NCI-H82 (cell line): ENCODE results near the gene VPS26C.

Experiments
- DNase-seq: peaks from one replicate; lab custom pipeline; 2025; lab: John Stamatoyannopoulos, UW

Gene VPS26C

DNA sequence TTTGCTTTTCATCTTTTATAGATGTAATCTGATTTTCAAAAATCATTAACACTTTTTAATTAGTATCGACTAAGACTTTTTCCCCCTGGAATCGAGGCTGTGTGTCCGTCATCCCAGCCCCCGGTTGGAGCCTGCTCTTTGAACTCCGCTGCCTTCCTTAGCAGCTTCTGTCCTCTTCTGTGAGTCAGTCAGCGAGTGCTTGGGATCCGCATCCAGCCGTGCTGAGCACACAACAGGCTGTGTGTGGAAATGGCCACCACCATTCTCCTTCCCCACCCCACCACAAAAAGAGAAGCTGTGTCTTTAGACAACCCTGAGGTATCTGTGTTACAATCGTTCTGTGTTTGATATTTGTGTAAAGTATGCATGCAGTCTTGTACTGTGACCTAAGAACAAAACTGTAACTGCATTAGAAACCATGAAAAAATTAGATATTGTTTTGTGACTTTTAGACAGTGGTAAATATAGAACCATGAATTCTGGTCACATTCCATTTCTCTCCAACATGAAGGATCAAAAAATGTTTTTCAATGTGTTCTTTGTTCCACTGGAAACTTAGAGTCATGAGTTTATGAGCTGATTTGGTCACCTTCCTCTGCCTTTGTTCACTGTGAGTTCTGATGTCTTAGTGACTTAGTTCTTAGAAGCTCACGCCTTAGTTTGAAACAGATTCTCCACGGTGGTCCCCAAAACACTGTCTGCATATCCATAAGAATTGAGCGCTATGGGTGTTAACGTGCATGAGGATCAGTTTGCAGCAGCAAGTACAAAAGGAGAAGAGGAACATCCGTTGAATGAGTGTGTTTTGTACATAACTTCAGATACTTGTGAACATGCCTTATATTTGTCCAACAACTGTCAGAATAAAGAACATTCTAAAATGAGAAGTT, 64.7 kb downstream of the VPS26C start:
- no peak for DNase-seq

DNA sequence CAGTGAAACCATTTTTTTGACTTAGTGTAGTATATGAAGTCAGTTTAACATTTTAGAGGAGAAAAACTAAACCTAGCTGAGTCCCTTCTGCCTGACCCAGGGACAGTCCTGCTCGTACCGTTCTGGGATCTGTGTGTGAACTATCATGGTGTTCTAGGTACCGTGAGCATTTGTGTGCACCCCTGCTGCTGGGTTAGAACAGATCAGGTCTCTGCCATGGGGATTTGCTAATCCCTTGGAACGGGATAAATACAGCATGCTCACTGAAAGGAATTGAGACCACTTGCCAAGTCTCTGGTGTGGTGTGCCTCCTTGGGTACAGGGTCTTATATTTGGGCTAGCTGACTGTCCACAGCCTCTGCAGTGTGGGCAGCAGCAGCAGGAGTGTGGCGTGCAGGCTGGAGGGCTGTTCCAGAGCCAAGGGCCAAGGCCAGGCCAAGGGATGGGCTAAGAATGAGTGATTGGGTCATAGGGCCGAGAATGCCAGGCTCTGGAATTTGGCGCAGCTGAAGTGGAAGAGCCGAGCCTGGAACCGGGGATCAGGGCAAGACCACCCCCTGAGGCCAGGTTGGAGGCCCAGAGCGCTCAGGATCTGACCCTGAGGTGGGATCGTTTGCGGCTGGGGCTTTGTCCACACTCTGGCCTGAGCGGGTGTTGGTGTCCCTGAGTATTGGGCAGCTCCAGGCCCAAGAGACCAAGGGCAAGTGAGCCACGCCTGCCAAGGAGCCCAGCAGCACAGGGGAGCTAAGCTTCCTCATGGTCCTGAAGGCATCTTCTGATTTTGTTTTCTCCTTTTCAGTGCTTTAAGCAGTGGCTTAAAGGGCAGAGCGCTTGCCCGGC, 66.3 kb downstream of the VPS26C start:
- DNase-seq = no peak

DNA sequence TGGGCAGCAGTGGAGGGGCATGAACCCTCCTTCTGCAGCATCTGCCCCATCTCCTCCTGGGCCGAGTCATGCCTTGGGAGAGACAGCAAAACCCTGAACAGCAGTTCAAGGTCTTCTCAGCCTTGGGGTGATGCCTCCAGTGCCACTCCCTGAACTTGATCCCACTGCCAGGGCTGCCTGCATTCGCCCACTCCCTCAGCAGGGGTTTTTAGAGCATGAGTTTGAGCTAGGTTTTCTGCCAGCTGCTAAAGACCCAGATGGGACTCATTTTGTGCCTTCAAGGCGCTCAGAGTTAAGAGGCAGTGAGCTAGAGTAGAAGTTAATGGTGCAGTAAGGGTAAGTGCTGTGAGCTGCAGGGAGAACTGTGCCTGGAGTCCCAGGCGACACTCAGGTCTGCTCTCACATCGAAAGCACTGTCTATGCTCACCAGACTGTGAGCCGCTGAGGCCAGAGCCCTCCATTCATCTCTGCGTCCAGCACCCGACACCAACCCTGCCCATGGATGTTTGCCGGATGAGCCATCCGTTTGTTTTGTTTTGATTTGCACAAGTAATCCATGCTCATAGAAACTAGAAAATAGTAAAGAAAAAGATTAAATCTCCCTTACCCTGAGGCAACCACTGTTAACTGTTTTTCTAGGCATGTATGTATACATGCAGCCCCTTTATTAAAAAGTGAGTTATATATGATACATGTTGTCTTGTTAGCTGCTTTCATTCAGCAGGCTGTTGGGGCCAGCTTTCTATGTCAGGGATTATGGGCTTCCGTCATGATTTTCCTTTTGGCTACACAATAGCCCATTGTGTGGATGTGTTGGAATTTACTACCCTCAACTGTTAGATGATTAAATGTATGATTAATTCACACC, 67.8 kb downstream of the VPS26C start:
- DNase-seq = no peak

DNA sequence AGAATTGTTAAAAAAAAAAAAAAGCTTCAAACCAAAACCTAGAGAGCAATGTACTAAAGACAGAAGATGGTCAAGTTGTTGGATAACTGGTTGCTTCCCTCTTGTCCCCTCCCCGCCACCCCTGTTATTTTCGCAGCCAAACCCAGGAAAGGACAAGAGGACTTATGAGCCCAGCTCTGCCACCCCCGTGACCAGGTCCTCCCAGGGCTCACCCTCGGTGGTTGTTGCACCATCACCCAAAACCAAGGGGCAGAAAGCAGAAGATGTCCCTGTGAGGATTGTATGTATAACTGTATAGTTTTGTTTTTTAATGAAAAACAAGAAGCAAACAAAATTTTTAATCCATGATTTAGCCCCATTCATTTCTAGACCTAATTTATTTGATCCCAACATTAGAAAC, 69.4 kb downstream of the VPS26C start:
- no peak for DNase-seq

DNA sequence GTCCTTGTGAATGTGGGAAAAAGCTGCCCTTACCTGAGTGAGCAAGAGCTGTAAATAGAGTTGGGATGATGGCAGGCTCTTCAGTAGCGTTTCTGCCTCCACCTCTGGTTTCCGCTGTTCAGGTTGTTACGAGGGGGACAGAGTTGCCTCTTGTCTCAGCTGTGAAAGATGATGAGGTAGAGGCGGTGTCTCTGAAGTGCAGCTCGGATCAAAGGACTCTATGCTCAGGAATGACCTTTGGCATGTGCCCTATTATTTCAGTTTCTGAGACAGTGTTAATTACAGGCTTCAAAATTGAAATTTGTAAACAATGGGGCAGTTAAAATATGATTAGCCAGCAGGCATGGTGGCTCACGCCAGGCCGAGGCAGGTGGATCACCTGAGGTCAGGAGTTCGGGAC, 70.3 kb downstream of the VPS26C start:
- DNase-seq = no peak

DNA sequence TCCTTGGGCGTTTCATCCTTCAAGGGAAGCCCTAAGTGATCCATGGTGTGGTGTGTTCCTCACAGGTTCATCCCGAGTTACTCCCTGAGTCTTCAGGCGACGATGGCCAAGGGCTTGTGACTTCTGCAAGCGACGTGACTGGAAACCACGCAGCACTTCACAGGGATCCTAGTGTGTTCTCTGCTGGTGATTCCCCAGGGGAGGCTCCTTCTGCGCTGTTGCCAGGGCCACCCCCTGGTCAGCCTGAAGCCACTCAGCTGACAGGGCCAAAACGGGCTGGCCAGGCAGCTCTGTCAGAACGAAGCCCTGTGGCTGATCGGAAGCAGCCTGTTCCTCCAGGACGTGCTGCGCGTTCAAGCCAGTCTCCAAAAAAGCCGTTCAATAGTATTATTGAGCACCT, 71.5 kb downstream of the VPS26C start:
- DNase-seq = no peak

DNA sequence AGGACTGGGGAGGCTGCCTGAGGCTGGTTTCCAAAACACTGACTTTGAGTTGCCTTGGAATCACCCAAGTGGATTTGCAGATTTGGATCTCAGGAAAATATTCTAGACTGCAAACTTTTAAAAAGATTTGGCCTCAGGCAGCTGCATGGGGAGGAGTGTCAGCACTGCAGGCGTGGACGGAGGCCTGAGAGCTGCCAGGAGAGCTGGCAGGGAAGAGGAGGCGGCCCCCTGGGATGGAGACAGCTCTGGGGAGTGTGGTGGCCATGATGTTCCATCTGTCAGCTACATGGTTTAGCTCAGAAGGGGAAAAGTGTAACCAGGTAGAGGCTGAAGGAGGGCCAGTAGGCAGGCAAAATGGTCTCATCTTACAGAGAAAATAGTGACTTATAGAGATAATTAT, 72.1 kb downstream of the VPS26C start:
- DNase-seq = no peak

DNA sequence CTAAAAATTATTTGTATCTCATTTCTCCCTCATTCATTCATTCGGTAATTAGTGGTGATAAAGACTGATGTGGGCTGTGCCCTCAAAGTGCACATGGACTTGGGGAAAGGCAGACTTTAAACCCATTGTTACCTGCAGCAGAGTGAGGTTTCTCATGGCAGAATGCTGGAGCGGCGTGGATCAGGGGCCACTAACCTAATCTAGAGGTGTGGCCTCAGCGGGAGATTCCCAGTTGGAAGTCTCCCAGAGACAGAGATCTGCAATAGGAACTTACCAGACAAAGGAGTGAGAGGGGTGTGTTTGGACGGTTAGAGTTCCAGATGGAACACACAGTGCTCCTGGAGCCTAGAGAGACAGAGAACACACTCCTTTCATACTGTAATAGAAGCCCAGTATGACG, 73.5 kb downstream of the VPS26C start:
- no peak for DNase-seq

DNA sequence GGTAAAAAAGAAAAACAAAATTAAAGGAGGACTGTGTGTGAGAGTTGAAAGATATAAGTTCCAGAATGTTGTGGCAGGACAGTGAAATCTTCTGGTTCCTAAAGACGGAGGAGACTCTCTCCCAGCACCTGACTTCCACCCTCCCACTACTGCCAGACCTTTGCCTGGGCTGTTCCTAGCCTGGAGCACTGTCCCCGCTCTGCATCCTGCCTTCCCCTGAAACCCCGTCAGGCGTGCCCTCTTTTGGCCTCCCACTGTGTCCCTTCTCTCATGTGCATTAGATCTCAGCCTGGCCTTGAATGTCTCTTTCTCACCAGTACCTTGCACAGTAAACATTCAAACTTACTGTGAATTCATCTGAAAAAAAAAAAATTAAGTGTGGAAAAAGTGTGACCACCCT, 74.1 kb downstream of the VPS26C start:
- DNase-seq = no peak

DNA sequence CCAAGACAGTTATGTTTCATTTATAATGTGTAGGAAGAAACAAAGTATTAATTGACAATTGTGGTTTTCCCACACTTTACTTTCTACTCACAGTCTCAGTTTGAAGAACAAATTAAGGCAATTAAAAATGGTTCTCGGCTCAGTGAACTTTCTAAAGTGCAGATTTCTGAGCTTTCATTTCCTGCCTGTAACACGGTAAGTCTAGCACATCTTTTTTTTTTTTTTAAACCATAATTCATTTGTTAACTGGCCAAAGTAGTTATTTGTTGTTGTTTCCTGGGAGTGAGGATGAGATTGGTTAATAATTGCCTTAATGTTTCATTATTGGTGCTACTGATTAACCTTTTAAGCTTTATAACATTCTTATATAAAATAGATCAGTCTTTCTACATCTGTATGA, 75.1 kb downstream of the VPS26C start:
- DNase-seq = no peak

DNA sequence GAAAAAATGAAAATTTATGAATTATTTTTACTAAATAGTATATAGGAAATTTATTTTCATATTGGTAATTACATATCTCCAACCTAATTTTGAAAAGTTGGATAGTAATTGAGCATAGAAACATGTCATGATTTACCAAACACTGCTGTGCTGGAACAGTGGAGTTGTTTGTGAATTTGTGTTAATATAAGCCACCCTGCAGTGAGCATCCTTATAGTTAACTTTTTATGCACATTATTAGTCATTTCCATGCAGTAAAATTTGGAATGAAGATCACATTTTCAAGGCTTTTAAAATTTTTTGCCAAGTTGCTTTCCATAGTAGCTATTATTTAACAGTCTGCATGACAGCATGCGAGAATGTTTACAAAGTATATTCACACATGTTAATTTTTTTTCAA, 78.3 kb downstream of the VPS26C start:
- no peak for DNase-seq

DNA sequence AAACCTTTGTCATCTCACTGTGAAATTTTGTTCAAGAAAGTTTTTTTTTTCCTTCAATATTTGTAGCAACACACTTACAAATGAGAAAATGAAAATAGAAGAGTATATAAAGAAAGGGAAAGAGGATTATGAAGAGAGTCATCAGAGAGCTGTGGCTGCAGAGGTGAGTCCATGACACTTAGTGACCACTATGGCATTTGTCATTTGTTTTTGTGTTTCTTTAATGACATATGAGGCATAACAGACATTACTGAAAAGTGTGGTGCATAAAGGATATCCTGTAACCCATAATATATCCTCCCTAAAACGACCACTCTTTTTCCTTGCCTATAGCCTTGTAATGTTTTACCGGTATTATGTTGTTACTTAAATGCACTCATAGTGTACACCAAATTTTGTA, 80.2 kb downstream of the VPS26C start:
- DNase-seq = no peak

DNA sequence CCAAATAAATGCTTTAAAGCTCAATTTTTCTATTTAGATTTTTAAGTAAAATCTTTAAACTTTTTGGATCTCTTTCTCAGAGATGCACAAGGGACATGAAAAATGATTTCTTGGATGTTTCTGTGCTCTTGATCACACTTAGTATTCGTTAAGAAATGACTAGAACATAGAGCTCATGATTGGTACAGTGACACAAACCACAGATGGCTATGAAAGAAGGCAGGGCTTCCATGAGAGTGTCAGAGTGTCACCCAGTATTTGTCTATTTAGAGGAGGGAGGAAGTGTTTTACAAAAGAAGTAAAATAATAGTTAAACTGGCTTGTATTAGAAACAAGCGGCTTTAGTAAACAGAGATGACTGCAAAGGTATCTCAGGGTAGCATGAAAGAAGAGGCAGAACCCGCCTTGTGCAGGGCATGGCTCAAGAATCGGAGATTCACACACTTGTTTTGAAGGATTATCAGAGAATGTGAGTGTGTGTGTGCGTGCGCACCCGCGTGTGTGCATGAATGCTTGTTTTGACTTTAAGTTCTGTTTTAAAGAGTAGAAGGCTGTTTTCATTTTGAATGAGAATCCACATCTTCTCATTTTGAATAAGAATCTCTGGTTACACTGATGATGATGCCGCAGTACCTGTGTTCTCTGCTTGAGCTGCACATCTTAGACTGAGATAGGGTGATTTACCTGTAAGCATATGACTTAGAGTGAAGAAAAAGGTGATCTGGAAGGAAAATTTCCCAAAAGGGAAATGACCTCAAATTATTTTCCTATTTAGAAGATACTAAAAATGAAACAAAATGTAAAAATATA, 82.1 kb downstream of the VPS26C start:
- DNase-seq = no peak

DNA sequence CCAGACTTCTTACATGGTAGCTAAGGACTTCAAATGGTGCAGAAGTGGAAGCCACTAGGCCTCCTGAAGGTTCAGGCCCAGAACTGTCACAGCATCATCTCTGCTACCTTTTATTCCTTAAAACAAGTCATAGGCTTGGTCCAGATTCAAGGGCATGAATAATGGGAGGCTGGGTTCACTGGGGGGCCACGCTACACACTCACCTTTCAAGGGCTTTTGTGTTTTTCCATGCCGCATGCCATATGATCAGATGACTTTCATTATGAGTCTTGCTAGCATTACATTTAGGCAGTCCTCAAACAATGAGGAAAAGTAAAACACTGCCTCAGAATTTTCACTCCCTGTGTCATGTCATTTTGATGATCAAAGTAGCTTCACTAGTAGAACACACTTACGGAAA, 83.4 kb downstream of the VPS26C start:
- DNase-seq = no peak

DNA sequence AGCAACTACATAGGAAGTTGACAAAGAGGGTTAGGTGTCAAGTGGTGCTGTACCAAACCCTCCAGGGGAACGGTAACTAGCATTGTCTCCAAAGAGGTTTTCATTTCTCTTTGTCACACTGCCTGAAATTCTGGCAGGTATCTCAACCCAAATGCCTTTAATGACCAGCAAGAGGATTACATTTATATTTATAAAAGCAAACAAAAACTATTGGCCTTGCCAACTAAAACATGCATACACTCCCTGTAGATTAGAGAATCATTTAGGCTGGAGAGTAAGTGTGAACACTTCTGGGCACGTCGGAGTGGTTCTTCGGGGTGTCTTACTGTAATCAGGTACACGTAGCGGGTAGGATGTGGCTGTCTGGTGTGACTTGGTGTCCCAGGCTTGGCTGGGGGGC, 84.9 kb downstream of the VPS26C start:
- no peak for DNase-seq

DNA sequence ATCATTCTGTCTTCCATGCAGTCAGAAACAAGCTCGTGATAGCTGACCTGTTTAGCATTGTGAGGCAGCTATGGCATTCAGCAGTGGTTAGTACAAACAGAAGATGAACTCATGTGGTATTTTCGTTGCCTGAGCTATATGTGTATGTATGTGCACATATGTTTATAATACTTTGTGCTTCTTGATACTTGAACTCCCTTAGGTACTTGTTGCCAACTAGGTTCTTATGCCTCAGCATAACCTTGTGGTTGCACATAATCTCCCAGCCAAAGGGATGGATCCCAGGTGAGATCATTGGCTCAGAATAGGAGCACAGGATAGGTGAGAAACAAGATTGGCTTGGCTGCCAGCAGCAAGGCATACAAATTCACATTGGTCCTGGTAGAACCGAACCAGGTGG, 86.1 kb downstream of the VPS26C start:
- DNase-seq = no peak

DNA sequence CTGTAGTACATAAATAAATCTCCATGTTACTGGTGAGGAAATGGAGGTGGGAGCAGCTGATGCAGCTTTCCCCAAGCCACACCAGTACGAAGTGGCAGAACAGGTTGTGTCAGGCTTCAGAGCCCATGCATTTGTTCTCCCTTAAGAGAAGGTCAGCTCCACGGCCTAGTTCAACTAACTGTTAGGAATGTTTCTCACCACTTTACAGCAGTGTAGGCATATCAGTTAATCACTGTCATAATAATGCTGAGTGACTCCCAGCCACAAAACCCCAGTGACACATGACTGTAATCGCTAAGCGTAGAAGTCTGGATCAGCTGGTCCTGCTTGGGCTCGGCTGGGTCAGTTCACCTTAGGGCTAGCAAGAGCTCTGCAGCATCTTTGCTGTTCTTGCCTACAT, 90.4 kb downstream of the VPS26C start:
- DNase-seq = no peak
